Subcutaneous abdominal adipose tissue (tissue), 5 donors: ENCODE data around the gene DDIT4L.
A peak's percentile ranks its signal among the peaks of the same experiment; 100 is the strongest.
"Not testable (repeated sequence)": the region's sequence is repeated elsewhere in the genome, so short reads cannot be mapped to it uniquely, and the experiment has no call there.

Experiments
- H3K27ac ChIP-seq: one replicate; pipeline ENCODE4 v1.7.0; 2013; ENCODE audit warnings: low read depth, mild to moderate bottlenecking, inconsistent platforms, low read length, moderate library complexity
- H3K27me3 ChIP-seq, 5 donors: one replicate each; pipeline ENCODE4 v1.7.0; 2013; ENCODE audit warnings: low read length in 5 of 5, inconsistent platforms in 1 of 5; ENCODE audit not compliant: control insufficient read depth in 5 of 5, insufficient read depth in 4 of 5
- H3K36me3 ChIP-seq, 5 donors: one replicate each; pipeline ENCODE4 v1.7.0; 2013; ENCODE audit warnings: low read length in 5 of 5; ENCODE audit not compliant: control insufficient read depth in 5 of 5, insufficient read depth in 5 of 5
- H3K4me1 ChIP-seq, 5 donors: one replicate each; pipeline ENCODE4 v1.7.0; 2013; ENCODE audit warnings: low read length in 5 of 5, mild to moderate bottlenecking in 3 of 5, moderate library complexity in 1 of 5; ENCODE audit not compliant: control insufficient read depth in 5 of 5, insufficient read depth in 5 of 5
- H3K4me3 ChIP-seq, 5 donors: one replicate each; pipeline ENCODE4 v1.7.0; 2013; ENCODE audit warnings: low read length in 5 of 5, low read depth in 1 of 5
- H3K9ac ChIP-seq, 5 donors: one replicate each; pipeline ENCODE4 v1.7.0; 2013; ENCODE audit warnings: low read length in 5 of 5, mild to moderate bottlenecking in 4 of 5, moderate library complexity in 3 of 5
- H3K9me3 ChIP-seq, 5 donors: one replicate each; pipeline ENCODE4 v1.7.0; 2013; ENCODE audit warnings: low read length in 5 of 5; ENCODE audit not compliant: control insufficient read depth in 5 of 5
- donor health status: healthy.
- donor health status: healthy.
- donor health status: healthy.
- donor health status: healthy.
- donor health status: healthy.

The DDIT4L gene

GRCh38 chr4:100189820-100190642 lies at the start of gene DDIT4L:
DDIT4L (minus strand) TSS chr4:100190468; CDS start chr4:100189983, 485 bp downstream.
- Histone ChIP-seq H3K4me3 (peak within 1 kb of the TSS; percentile 75 to 92 (median 83)), H3K9me3 (no peaks in the 10 kb centered on the region), H3K27ac (no peak within 1 kb of the TSS), H3K4me1 (peaks cover 3 to 21% (median 18%) of the 10 kb centered on the region in 5 donors), H3K9ac (peak within 1 kb of the TSS; percentile 17 to 65 (median 32)), H3K36me3 (no peaks in the 10 kb centered on the region), H3K27me3 (peaks cover 0 to 3% (median 0%) of the 10 kb centered on the region in 5 donors)

- Histone ChIP-seq H3K4me3 (peak overlapping the region in 2 of 5 donors; percentile 0 to 1), H3K27ac (peak overlapping the region; percentile 24), H3K36me3 (no peaks in the 10 kb centered on the region), H3K4me1 (peaks cover 0 to 8% (median 5%) of the 10 kb centered on the region in 5 donors), H3K9ac (no peak overlapping the region), H3K27me3 (no peaks in the 10 kb centered on the region), H3K9me3 (peaks cover 0 to 7% (median 6%) of the 10 kb centered on the region in 5 donors)
These were observed 49.7 kb upstream of the DDIT4L start for GRCh38 chr4:100240008-100240407.

GRCh38 chr4:100224721-100225120 lies 34.5 kb upstream of the DDIT4L start:
- no peaks in the 10 kb centered on the region for H3K36me3 ChIP-seq
- no peak overlapping the region for H3K27ac ChIP-seq
- no peak overlapping the region for H3K9ac ChIP-seq
- no peak overlapping the region for H3K4me3 ChIP-seq
- H3K9me3 ChIP-seq: peaks cover 3 to 36% (median 20%) of the 10 kb centered on the region in 5 donors
- no peaks in the 10 kb centered on the region for H3K27me3 ChIP-seq
- H3K4me1 ChIP-seq: no peaks in the 10 kb centered on the region

GRCh38 chr4:100224160-100224559 lies 33.9 kb upstream of the DDIT4L start:
- Histone ChIP-seq H3K4me1 (no peaks in the 10 kb centered on the region), H3K27me3 (no peaks in the 10 kb centered on the region), H3K9ac (no peak overlapping the region), H3K4me3 (peak overlapping the region in 1 of 5 donors; percentile 26), H3K9me3 (peaks cover 3 to 35% (median 20%) of the 10 kb centered on the region in 5 donors), H3K27ac (no peak overlapping the region), H3K36me3 (no peaks in the 10 kb centered on the region)

GRCh38 chr4:100208964-100209363 lies 18.7 kb upstream of the DDIT4L start:
- no peaks in the 10 kb centered on the region for H3K27me3 ChIP-seq
- no peak overlapping the region for H3K4me3 ChIP-seq
- H3K36me3 ChIP-seq: no peaks in the 10 kb centered on the region
- no peak overlapping the region for H3K27ac ChIP-seq
- no peak overlapping the region for H3K9ac ChIP-seq
- no peaks in the 10 kb centered on the region for H3K9me3 ChIP-seq
- no peaks in the 10 kb centered on the region for H3K4me1 ChIP-seq

- no peak overlapping the region for H3K4me3 ChIP-seq
- no peaks in the 10 kb centered on the region for H3K27me3 ChIP-seq
- H3K9ac ChIP-seq: no peak overlapping the region
- no peaks in the 10 kb centered on the region for H3K9me3 ChIP-seq
- H3K4me1 ChIP-seq: no peaks in the 10 kb centered on the region
- H3K27ac ChIP-seq: no peak overlapping the region
- no peaks in the 10 kb centered on the region for H3K36me3 ChIP-seq
These were observed 18.2 kb upstream of the DDIT4L start for GRCh38 chr4:100208459-100208858.

GRCh38 chr4:100206850-100207249 lies 16.6 kb upstream of the DDIT4L start:
- Histone ChIP-seq H3K27me3 (no peaks in the 10 kb centered on the region), H3K9me3 (no peaks in the 10 kb centered on the region), H3K36me3 (no peaks in the 10 kb centered on the region), H3K9ac (no peak overlapping the region), H3K27ac (no peak overlapping the region), H3K4me1 (no peaks in the 10 kb centered on the region), H3K4me3 (no peak overlapping the region)

GRCh38 chr4:100198061-100198460 lies 7.8 kb upstream of the DDIT4L start:
- no peaks in the 10 kb centered on the region for H3K27me3 ChIP-seq
- H3K4me1 ChIP-seq: peaks cover 0 to 1% (median 0%) of the 10 kb centered on the region in 5 donors
- no peak overlapping the region for H3K4me3 ChIP-seq
- no peak overlapping the region for H3K9ac ChIP-seq
- no peaks in the 10 kb centered on the region for H3K9me3 ChIP-seq
- no peaks in the 10 kb centered on the region for H3K36me3 ChIP-seq
- no peak overlapping the region for H3K27ac ChIP-seq

- not testable (repeated sequence) for H3K27me3 ChIP-seq, H3K9ac ChIP-seq, H3K4me1 ChIP-seq, H3K36me3 ChIP-seq, H3K9me3 ChIP-seq, H3K4me3 ChIP-seq, H3K27ac ChIP-seq
These were observed 6.3 kb upstream of the DDIT4L start for GRCh38 chr4:100196388-100197071.
